Measurements from ENCODE around the gene SLC49A4. TPM values are rescaled to one million over a fixed set of nuclear protein-coding genes. Genes with fewer than 3 reads are reported as not detected.

The SLC49A4 gene
- total and polyA plus RNA-seq, 2 of the 13 experiments (the other 11 are each of a cell fraction or from before 2014, with no cell fraction given), result 6.5 to 16.3 TPM

GRCh38 chr3:122793568-122794416 is 1.1 kb upstream of the SLC49A4 start, which contains the start of gene HSPBAP1 (continued):
- TF ChIP-seq ARNT2 (CRISPR knock-in tag; IDR thresholded peaks at IDR 0.05; ENCODE audit: low read depth) (0 out of 2 replicates have a peak, but pooled peaks have one; percentile 14), SAP130 (CRISPR knock-in tag; IDR thresholded peaks at IDR 0.05; ENCODE audit: low read depth) (peak; percentile 93), ZNF543 (CRISPR knock-in tag; IDR thresholded peaks at IDR 0.05) (peak; percentile 46), ZNF530 (CRISPR knock-in tag; IDR thresholded peaks at IDR 0.05; ENCODE audit: low read depth) (no peak), HNRNPK (IDR thresholded peaks at IDR 0.05; ENCODE audit: low read depth, low read length, poor library complexity, severe bottlenecking) (no peak), ZNF567 (CRISPR knock-in tag; IDR thresholded peaks at IDR 0.05; ENCODE audit: borderline replicate concordance) (no peak), CBX5 (CRISPR knock-in tag; IDR thresholded peaks at IDR 0.05; ENCODE audit: borderline replicate concordance) (peak; percentile 11; the same call in 1 of the 2 replicates), IRF2 (CRISPR knock-in tag; IDR thresholded peaks at IDR 0.05) (peak; percentile 12; the same call in 1 of the 2 replicates), ZIK1 (CRISPR knock-in tag; IDR thresholded peaks at IDR 0.05; ENCODE audit: borderline replicate concordance, low read depth) (peak; percentile 53; the same call in 1 of the 2 replicates), RXRA (CRISPR knock-in tag; IDR thresholded peaks at IDR 0.05) (peak; percentile 67), ZNF777 (CRISPR knock-in tag; IDR thresholded peaks at IDR 0.05) (peak; percentile 25; the same call in 1 of the 2 replicates), ZZZ3 (CRISPR knock-in tag; IDR thresholded peaks at IDR 0.05; ENCODE audit: borderline replicate concordance) (no peak), SALL2 (CRISPR knock-in tag; IDR thresholded peaks at IDR 0.05) (peak; percentile 73), ZNF431 (CRISPR knock-in tag; IDR thresholded peaks at IDR 0.05; ENCODE audit: borderline replicate concordance, low read depth) (0 out of 2 replicates have a peak, but pooled peaks have one; percentile 71), ZNF772 (CRISPR knock-in tag; IDR thresholded peaks at IDR 0.05) (peak; percentile 92), ZNF350 (CRISPR knock-in tag; IDR thresholded peaks at IDR 0.05; ENCODE audit: borderline replicate concordance, low read depth) (peak; percentile 93), TCF12 (IDR thresholded peaks at IDR 0.05) (no peak), TCF12 (CRISPR knock-in tag; IDR thresholded peaks at IDR 0.05) (peak; percentile 41; the same call in 1 of the 2 replicates), ZBTB39 (CRISPR knock-in tag; IDR thresholded peaks at IDR 0.05) (no peak), ATF1 (CRISPR knock-in tag; IDR thresholded peaks at IDR 0.05) (peak; percentile 44; the same call in 1 of the 2 replicates)
- TF ChIP-seq, protein P1, sequence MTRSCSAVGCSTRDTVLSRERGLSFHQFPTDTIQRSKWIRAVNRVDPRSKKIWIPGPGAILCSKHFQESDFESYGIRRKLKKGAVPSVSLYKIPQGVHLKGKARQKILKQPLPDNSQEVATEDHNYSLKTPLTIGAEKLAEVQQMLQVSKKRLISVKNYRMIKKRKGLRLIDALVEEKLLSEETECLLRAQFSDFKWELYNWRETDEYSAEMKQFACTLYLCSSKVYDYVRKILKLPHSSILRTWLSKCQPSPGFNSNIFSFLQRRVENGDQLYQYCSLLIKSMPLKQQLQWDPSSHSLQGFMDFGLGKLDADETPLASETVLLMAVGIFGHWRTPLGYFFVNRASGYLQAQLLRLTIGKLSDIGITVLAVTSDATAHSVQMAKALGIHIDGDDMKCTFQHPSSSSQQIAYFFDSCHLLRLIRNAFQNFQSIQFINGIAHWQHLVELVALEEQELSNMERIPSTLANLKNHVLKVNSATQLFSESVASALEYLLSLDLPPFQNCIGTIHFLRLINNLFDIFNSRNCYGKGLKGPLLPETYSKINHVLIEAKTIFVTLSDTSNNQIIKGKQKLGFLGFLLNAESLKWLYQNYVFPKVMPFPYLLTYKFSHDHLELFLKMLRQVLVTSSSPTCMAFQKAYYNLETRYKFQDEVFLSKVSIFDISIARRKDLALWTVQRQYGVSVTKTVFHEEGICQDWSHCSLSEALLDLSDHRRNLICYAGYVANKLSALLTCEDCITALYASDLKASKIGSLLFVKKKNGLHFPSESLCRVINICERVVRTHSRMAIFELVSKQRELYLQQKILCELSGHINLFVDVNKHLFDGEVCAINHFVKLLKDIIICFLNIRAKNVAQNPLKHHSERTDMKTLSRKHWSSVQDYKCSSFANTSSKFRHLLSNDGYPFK (CRISPR knock-in tag; IDR thresholded peaks at IDR 0.05; ENCODE audit: borderline replicate concordance), result peak; percentile 80; the same call in 1 of the 2 replicates
- TF ChIP-seq, protein P2, sequence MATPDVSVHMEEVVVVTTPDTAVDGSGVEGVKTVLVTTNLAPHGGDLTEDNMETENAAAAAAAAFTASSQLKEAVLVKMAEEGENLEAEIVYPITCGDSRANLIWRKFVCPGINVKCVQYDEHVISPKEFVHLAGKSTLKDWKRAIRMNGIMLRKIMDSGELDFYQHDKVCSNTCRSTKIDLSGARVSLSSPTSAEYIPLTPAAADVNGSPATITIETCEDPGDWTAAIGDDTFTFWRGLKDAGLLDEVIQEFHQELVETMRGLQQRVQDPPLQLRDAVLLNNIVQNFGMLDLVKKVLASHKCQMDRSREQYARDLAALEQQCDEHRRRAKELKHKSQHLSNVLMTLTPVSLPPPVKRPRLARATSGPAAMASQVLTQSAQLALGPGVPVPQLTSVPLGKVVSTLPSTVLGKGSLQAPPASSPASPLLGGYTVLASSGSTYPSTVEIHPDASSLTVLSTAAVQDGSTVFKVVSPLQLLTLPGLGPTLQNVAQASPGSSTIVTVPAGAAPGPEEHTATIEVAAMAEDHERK (CRISPR knock-in tag; IDR thresholded peaks at IDR 0.05; ENCODE audit: low read depth), result no peak
- TF ChIP-seq, protein P3, sequence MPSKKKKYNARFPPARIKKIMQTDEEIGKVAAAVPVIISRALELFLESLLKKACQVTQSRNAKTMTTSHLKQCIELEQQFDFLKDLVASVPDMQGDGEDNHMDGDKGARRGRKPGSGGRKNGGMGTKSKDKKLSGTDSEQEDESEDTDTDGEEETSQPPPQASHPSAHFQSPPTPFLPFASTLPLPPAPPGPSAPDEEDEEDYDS (CRISPR knock-in tag; IDR thresholded peaks at IDR 0.05), result peak; percentile 13; the same call in 1 of the 2 replicates

Measured in HepG2 (cell line).